HT-29 (cell line): ENCODE measurements around the gene CCL7. TPM values are rescaled to one million over a fixed set of nuclear protein-coding genes. Genes with fewer than 3 reads are reported as not detected.

Source experiments
- total RNA-seq: library from RNA; depleted of rRNA; stranded (reverse); fragments of >200 nt; shearing (Covaris generic); gene quantifications from 2 replicates; pipeline ENCODE4 v1.2.3, GENCODE V29; 2014; rRNA removed

Gene CCL7
- total RNA-seq, 1 experiment from 2014 or later: not detected

Other genes starting within 250 kb of the CCL7 start
- not detected in 2 replicates for gene CCL2, start 14.9 kb upstream of the CCL7 start, total RNA-seq
- not detected in 2 replicates for gene CCL11, start 15.5 kb downstream of the CCL7 start, total RNA-seq
- gene CCL8, start 49.2 kb downstream of the CCL7 start, total RNA-seq: not detected in 2 replicates
- not detected in 2 replicates for gene CCL13, start 86.3 kb downstream of the CCL7 start, total RNA-seq
- gene CCL1, start 93.0 kb downstream of the CCL7 start, total RNA-seq: not detected in 2 replicates